Stimulated activated effector memory CD8-positive, alpha-beta T cell treated with anti-CD3 and anti-CD28 coated beads, Interleukin-12 subunit alpha, Interleukin-12 subunit beta, amount 100 ng/mL, for 72 hours (primary cell): ENCODE results near the gene PXT1.

Source experiments
- ATAC-seq: fragments of 150-1000 bp; cut with Tn5 transposase; 2 replicates; pipeline ENCODE4 v1.10.0; 2021
- DNase-seq, 2 donors: peaks; one replicate each; pipeline ENCODE4 v3.0.0; 2021 to 2022; ENCODE audit warnings: low spot score in 2 of 2
- H3K27ac Mint-ChIP-seq: one replicate; pipeline ENCODE4 v1.8.0; 2022; ENCODE audit warnings: mild to moderate bottlenecking, mixed read lengths
- H3K36me3 Mint-ChIP-seq: one replicate; pipeline ENCODE4 v1.8.0; 2022; ENCODE audit warnings: mild to moderate bottlenecking, mixed read lengths
- H3K4me1 Mint-ChIP-seq: one replicate; pipeline ENCODE4 v1.8.0; 2022; ENCODE audit warnings: mixed read lengths
- H3K4me3 Mint-ChIP-seq: one replicate; pipeline ENCODE4 v1.8.0; 2022; ENCODE audit warnings: mild to moderate bottlenecking, mixed read lengths
- H3K9me3 Mint-ChIP-seq: one replicate; pipeline ENCODE4 v1.8.0; 2022; ENCODE audit warnings: mixed read lengths

The PXT1 gene

GRCh38 chr6:36386495-36387439 lies 55.9 kb downstream of the PXT1 start:
- ATAC-seq (peak; percentile 47), DNase-seq (no peak)
- peaks cover 11% of the 10 kb centered on the region for H3K36me3 Mint-ChIP-seq
- H3K4me3 Mint-ChIP-seq = peak overlapping the region; percentile 92
- H3K9me3 Mint-ChIP-seq = no peaks in the 10 kb centered on the region
- H3K27ac Mint-ChIP-seq = peak overlapping the region; percentile 91
- H3K4me1 Mint-ChIP-seq = peaks cover 47% of the 10 kb centered on the region

- Mint-ChIP-seq H3K4me3 (peak overlapping the region; percentile 22), H3K4me1 (peaks cover 57% of the 10 kb centered on the region), H3K9me3 (no peaks in the 10 kb centered on the region), H3K27ac (peak overlapping the region; percentile 90), H3K36me3 (peaks cover 11% of the 10 kb centered on the region)
- ATAC-seq (no peak), DNase-seq (no peak)
Measured at GRCh38 chr6:36384095-36384494, 58.6 kb downstream of the PXT1 start.

GRCh38 chr6:36383606-36384005 lies 59.0 kb downstream of the PXT1 start:
- ATAC-seq = peak; percentile 82
- DNase-seq = no peak
- Mint-ChIP-seq H3K9me3 (no peaks in the 10 kb centered on the region), H3K4me3 (peak overlapping the region; percentile 22), H3K4me1 (peaks cover 62% of the 10 kb centered on the region), H3K36me3 (peaks cover 11% of the 10 kb centered on the region), H3K27ac (peak overlapping the region; percentile 90)

- peak overlapping the region; percentile 90 for H3K27ac Mint-ChIP-seq
- peaks cover 62% of the 10 kb centered on the region for H3K4me1 Mint-ChIP-seq
- ATAC-seq (no peak), DNase-seq (no peak)
- peak overlapping the region; percentile 22 for H3K4me3 Mint-ChIP-seq
- peaks cover 11% of the 10 kb centered on the region for H3K36me3 Mint-ChIP-seq
- H3K9me3 Mint-ChIP-seq = no peaks in the 10 kb centered on the region
Measured at GRCh38 chr6:36382976-36383375, 59.7 kb downstream of the PXT1 start.

GRCh38 chr6:36381502-36382389 lies 60.9 kb downstream of the PXT1 start:
- ATAC-seq (peak; percentile 45), DNase-seq (no peak)
- peak overlapping the region; percentile 90 for H3K27ac Mint-ChIP-seq
- H3K9me3 Mint-ChIP-seq = no peaks in the 10 kb centered on the region
- H3K36me3 Mint-ChIP-seq = peaks cover 7% of the 10 kb centered on the region
- no peak overlapping the region for H3K4me3 Mint-ChIP-seq
- peaks cover 59% of the 10 kb centered on the region for H3K4me1 Mint-ChIP-seq

- peaks cover 8% of the 10 kb centered on the region for H3K36me3 Mint-ChIP-seq
- ATAC-seq = no peak
- DNase-seq = no peak
- H3K4me1 Mint-ChIP-seq = peaks cover 53% of the 10 kb centered on the region
- H3K9me3 Mint-ChIP-seq = no peaks in the 10 kb centered on the region
- peak overlapping the region; percentile 32 for H3K27ac Mint-ChIP-seq
- H3K4me3 Mint-ChIP-seq = no peak overlapping the region
Measured at GRCh38 chr6:36380166-36380565, 62.5 kb downstream of the PXT1 start.

GRCh38 chr6:36378936-36379335 lies 63.7 kb downstream of the PXT1 start:
- peaks cover 48% of the 10 kb centered on the region for H3K4me1 Mint-ChIP-seq
- ATAC-seq (no peak), DNase-seq (no peak)
- no peak overlapping the region for H3K4me3 Mint-ChIP-seq
- no peak overlapping the region for H3K27ac Mint-ChIP-seq
- H3K36me3 Mint-ChIP-seq = peaks cover 8% of the 10 kb centered on the region
- no peaks in the 10 kb centered on the region for H3K9me3 Mint-ChIP-seq

- Mint-ChIP-seq H3K4me1 (peaks cover 42% of the 10 kb centered on the region), H3K9me3 (no peaks in the 10 kb centered on the region)
Measured at GRCh38 chr6:36378243-36378920, 64.3 kb downstream of the PXT1 start.

GRCh38 chr6:36377594-36377993 lies 65.1 kb downstream of the PXT1 start:
- peaks cover 8% of the 10 kb centered on the region for H3K36me3 Mint-ChIP-seq
- no peaks in the 10 kb centered on the region for H3K9me3 Mint-ChIP-seq
- DNase-seq (no peak), ATAC-seq (no peak)
- no peak overlapping the region for H3K27ac Mint-ChIP-seq
- peak overlapping the region; percentile 19 for H3K4me3 Mint-ChIP-seq
- H3K4me1 Mint-ChIP-seq = peaks cover 34% of the 10 kb centered on the region

More at GRCh38 chr6:36378243-36378920, 64.3 kb downstream of the PXT1 start:
- Mint-ChIP-seq H3K36me3 (peaks cover 8% of the 10 kb centered on the region), H3K4me3 (peak overlapping the region; percentile 19), H3K27ac (peak overlapping the region; percentile 6)
- DNase-seq (no peak), ATAC-seq (no peak)

GRCh38 chr6:36376742-36377141 lies 65.9 kb downstream of the PXT1 start:
- H3K4me3 Mint-ChIP-seq = no peak overlapping the region
- peaks cover 28% of the 10 kb centered on the region for H3K4me1 Mint-ChIP-seq
- H3K27ac Mint-ChIP-seq = no peak overlapping the region
- peaks cover 13% of the 10 kb centered on the region for H3K36me3 Mint-ChIP-seq
- DNase-seq (no peak), ATAC-seq (no peak)
- H3K9me3 Mint-ChIP-seq = no peaks in the 10 kb centered on the region

GRCh38 chr6:36376183-36376582 lies 66.5 kb downstream of the PXT1 start:
- no peak for ATAC-seq
- Mint-ChIP-seq H3K4me1 (peaks cover 23% of the 10 kb centered on the region), H3K27ac (no peak overlapping the region), H3K36me3 (peaks cover 16% of the 10 kb centered on the region), H3K4me3 (no peak overlapping the region), H3K9me3 (no peaks in the 10 kb centered on the region)
- no peak for DNase-seq

- ATAC-seq (no peak), DNase-seq (no peak)
- H3K4me3 Mint-ChIP-seq = no peak overlapping the region
- H3K9me3 Mint-ChIP-seq = no peaks in the 10 kb centered on the region
- H3K36me3 Mint-ChIP-seq = peaks cover 16% of the 10 kb centered on the region
- no peak overlapping the region for H3K27ac Mint-ChIP-seq
- H3K4me1 Mint-ChIP-seq = peaks cover 23% of the 10 kb centered on the region
Measured at GRCh38 chr6:36375644-36376155, 67.0 kb downstream of the PXT1 start.

- peaks cover 16% of the 10 kb centered on the region for H3K36me3 Mint-ChIP-seq
- H3K4me1 Mint-ChIP-seq = peaks cover 23% of the 10 kb centered on the region
- no peaks in the 10 kb centered on the region for H3K9me3 Mint-ChIP-seq
- no peak overlapping the region for H3K4me3 Mint-ChIP-seq
- ATAC-seq = no peak
- no peak for DNase-seq
- no peak overlapping the region for H3K27ac Mint-ChIP-seq
Measured at GRCh38 chr6:36374972-36375371, 67.7 kb downstream of the PXT1 start.

GRCh38 chr6:36374194-36374593 lies 68.5 kb downstream of the PXT1 start:
- Mint-ChIP-seq H3K4me3 (no peak overlapping the region), H3K9me3 (no peaks in the 10 kb centered on the region), H3K4me1 (peaks cover 19% of the 10 kb centered on the region), H3K27ac (no peak overlapping the region), H3K36me3 (peaks cover 16% of the 10 kb centered on the region)
- DNase-seq (no peak), ATAC-seq (no peak)
